Astrocyte (in vitro differentiated cells and primary cell): ENCODE results near the gene ABCC3. TPM values are rescaled to one million over a fixed set of nuclear protein-coding genes. Genes with fewer than 3 reads are reported as not detected.
A peak's percentile ranks its signal among the peaks of the same experiment; 100 is the strongest.

Source experiments
- DNase-seq: peaks from one replicate; pipeline ENCODE4 v3.0.0-alpha.2; 2010; ENCODE audit warnings: low read depth
- FAIRE-seq: peaks from 2 replicates; lab custom pipeline; 2011; peaks lifted over from hg19 to GRCh38; lab: Jason Lieb, UNC
- H2AFZ ChIP-seq: 2 replicates; pipeline ENCODE4 v1.6.0; 2012; ENCODE audit warnings: low read depth, low read length, inconsistent platforms
- H3K27ac ChIP-seq: 2 replicates; pipeline ENCODE4 v1.5.1; 2011; ENCODE audit warnings: low read depth, low read length, inconsistent platforms
- H3K27me3 ChIP-seq: 2 replicates; pipeline ENCODE4 v1.6.0; 2011; ENCODE audit warnings: low read length, inconsistent platforms; ENCODE audit not compliant: insufficient read depth
- H3K36me3 ChIP-seq: 2 replicates; pipeline ENCODE4 v1.5.1; 2011; ENCODE audit warnings: low read length, inconsistent platforms; ENCODE audit not compliant: insufficient read depth
- H3K4me1 ChIP-seq: 2 replicates; pipeline ENCODE4 v1.5.1; 2011; ENCODE audit warnings: low read length, inconsistent platforms; ENCODE audit not compliant: insufficient read depth
- H3K4me2 ChIP-seq: 2 replicates; pipeline ENCODE4 v1.6.0; 2012; ENCODE audit warnings: low read length, inconsistent platforms
- H3K4me3 ChIP-seq: 2 replicates; pipeline ENCODE4 v1.5.1; 2011; ENCODE audit warnings: low read depth, mild to moderate bottlenecking, low read length, inconsistent platforms; ENCODE audit not compliant: insufficient read depth
- H3K79me2 ChIP-seq: 2 replicates; pipeline ENCODE4 v1.6.0; 2012; ENCODE audit warnings: mild to moderate bottlenecking, low read length, inconsistent platforms; ENCODE audit not compliant: insufficient read depth
- H3K9ac ChIP-seq: 2 replicates; pipeline ENCODE4 v1.6.0; 2012; ENCODE audit warnings: mild to moderate bottlenecking, low read length, inconsistent platforms
- H3K9me3 ChIP-seq: 2 replicates; pipeline ENCODE4 v1.5.1; 2012; ENCODE audit warnings: low read depth, mild to moderate bottlenecking, low read length, inconsistent platforms; ENCODE audit not compliant: insufficient read depth
- H4K20me1 ChIP-seq: 2 replicates; pipeline ENCODE4 v1.6.0; 2012; ENCODE audit warnings: low read length, inconsistent platforms; ENCODE audit not compliant: insufficient read depth
- H3K27ac Mint-ChIP-seq: one replicate; pipeline ENCODE4 v1.8.0; 2021; ENCODE audit warnings: mild to moderate bottlenecking, mixed read lengths; ENCODE audit not compliant: unreplicated experiment
- H3K27me3 Mint-ChIP-seq: one replicate; pipeline ENCODE4 v1.8.0; 2021; ENCODE audit warnings: low read depth, mixed read lengths; ENCODE audit not compliant: unreplicated experiment
- H3K36me3 Mint-ChIP-seq: one replicate; pipeline ENCODE4 v1.8.0; 2021; ENCODE audit warnings: low read depth, mixed read lengths; ENCODE audit not compliant: unreplicated experiment
- H3K4me1 Mint-ChIP-seq: one replicate; pipeline ENCODE4 v1.8.0; 2021; ENCODE audit warnings: low read depth, mixed read lengths; ENCODE audit not compliant: unreplicated experiment
- H3K4me3 Mint-ChIP-seq: one replicate; pipeline ENCODE4 v1.8.0; 2021; ENCODE audit warnings: mild to moderate bottlenecking, moderate library complexity, mixed read lengths; ENCODE audit not compliant: unreplicated experiment
- H3K9me3 Mint-ChIP-seq: one replicate; pipeline ENCODE4 v1.8.0; 2021; ENCODE audit warnings: mild to moderate bottlenecking, mixed read lengths; ENCODE audit not compliant: unreplicated experiment
- CTCF ChIP-seq: IDR thresholded peaks from 2 replicates; pipeline ENCODE4 v1.5.1; 2011; ENCODE audit warnings: low read depth, mild to moderate bottlenecking, inconsistent platforms, low read length, moderate library complexity; ENCODE audit not compliant: insufficient read depth
- EZH2 ChIP-seq: IDR thresholded peaks from 2 replicates; pipeline ENCODE4 v1.6.1; 2012; ENCODE audit warnings: mild to moderate bottlenecking, low read length, inconsistent platforms; ENCODE audit not compliant: insufficient read depth
- total RNA-seq: library from RNA; stranded (reverse); gene quantifications from 2 replicates; pipeline ENCODE4 v1.2.1, GENCODE V29; 2021

ABCC3 gene
- total RNA-seq, 1 donor from 2014 or later = 0.41 TPM

DNA sequence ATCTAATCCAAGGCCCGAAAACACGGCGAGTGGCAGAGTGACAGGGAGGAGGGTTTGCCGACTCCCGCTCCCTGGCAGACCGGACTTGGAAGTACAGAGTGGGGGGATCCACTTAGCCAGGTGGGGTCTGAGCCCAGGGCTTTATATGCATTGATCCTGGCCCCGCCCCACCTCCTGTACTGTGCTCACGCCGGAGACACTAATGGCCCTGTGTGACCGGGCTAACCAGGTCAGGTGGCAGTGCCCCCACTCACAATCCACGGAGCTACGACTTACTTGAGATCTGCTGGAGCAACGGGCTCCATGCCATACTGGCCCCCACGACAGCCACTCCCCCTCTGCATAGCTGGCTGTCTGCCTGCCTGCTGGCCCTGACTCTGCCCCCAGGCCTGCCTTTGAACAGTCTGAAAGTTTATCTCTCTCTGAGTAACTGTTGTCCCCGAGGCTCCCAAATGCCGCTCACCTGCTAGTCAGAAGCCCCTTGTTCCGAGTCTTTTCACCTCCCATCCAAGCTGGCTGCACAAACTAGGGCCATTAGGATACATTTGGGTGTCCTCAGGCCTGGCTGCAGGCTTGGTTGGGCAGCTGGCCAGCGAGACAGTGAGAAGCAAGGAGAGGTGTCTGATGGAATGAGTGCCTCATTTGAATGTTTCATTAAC is 46.2 kb upstream of the ABCC3 start:
- H4K20me1 ChIP-seq = no peaks in the 10 kb centered on the region
- TF ChIP-seq CTCF = no peak
- no peak overlapping the region for H3K27ac ChIP-seq
- H3K27ac Mint-ChIP-seq = no peak overlapping the region
- H3K9me3 ChIP-seq = no peaks in the 10 kb centered on the region
- DNase-seq = no peak
- no peak overlapping the region for H3K4me3 ChIP-seq
- H3K9me3 Mint-ChIP-seq = peaks cover 2% of the 10 kb centered on the region
- no peaks in the 10 kb centered on the region for H3K27me3 ChIP-seq
- no peak overlapping the region for H3K4me3 Mint-ChIP-seq
- no peaks in the 10 kb centered on the region for H3K36me3 ChIP-seq
- peaks cover 3% of the 10 kb centered on the region for H3K4me1 Mint-ChIP-seq
- no peaks in the 10 kb centered on the region for H3K36me3 Mint-ChIP-seq
- H3K9ac ChIP-seq = no peak overlapping the region
- no peak overlapping the region for H3K4me2 ChIP-seq
- H3K79me2 ChIP-seq = no peaks in the 10 kb centered on the region
- FAIRE-seq = no peak
- H3K27me3 Mint-ChIP-seq = peaks cover 68% of the 10 kb centered on the region
- H3K4me1 ChIP-seq = peaks cover 5% of the 10 kb centered on the region
- H2AFZ ChIP-seq = no peak overlapping the region

DNA sequence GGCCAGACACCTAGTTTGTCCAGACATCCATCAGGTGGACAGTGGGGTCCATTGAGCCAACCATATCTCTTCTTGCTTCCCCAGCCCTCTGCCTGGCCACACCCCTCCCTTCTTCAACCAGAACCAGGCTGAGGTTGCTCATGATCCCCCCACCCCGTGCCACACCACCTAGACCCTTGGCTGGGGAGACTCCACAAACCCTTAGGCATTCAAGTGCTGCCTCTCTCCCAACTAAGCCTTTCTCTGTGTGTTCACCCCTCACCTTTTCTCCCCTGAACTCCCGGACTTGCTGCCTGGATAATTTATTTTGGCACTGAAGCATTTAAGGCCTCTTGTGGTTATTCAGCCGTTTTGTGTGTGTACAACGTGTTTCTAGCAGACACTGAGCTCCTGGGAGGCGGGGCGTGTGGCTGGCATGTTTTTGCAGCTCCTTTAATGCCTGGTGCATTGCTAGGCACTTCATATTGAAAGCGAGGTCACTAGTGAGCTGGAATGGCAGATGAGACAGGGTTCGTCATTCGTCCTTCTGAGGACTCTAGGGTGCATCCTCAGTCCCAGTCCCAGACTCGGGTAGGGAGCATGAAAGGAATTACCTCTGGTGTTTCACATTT is 45.5 kb upstream of the ABCC3 start:
- DNase-seq (peak; percentile 22), FAIRE-seq (no peak)
- Histone ChIP-seq H3K79me2 (no peaks in the 10 kb centered on the region), H2AFZ (peak overlapping the region; percentile 47), H3K9me3 (no peaks in the 10 kb centered on the region), H3K27ac (no peak overlapping the region), H3K36me3 (no peaks in the 10 kb centered on the region), H3K4me2 (no peak overlapping the region), H3K4me3 (no peak overlapping the region), H3K27me3 (no peaks in the 10 kb centered on the region), H3K9ac (no peak overlapping the region), H4K20me1 (no peaks in the 10 kb centered on the region), H3K4me1 (peaks cover 5% of the 10 kb centered on the region)
- H3K27ac Mint-ChIP-seq = no peak overlapping the region
- H3K27me3 Mint-ChIP-seq = peaks cover 68% of the 10 kb centered on the region
- H3K9me3 Mint-ChIP-seq = no peaks in the 10 kb centered on the region
- H3K4me1 Mint-ChIP-seq = peaks cover 3% of the 10 kb centered on the region
- H3K36me3 Mint-ChIP-seq = no peaks in the 10 kb centered on the region
- TF ChIP-seq EZH2 (no peak), CTCF (no peak)
- H3K4me3 Mint-ChIP-seq = no peak overlapping the region
